Activated T-helper 2 cell treated with anti-CD3 and anti-CD28 coated beads, Interferon-gamma antibody, Interleukin-2, Interleukin-4, amounts not matched to agents 10 μg/mL and 5 μg/mL and 100 μg/mL, durations not matched to agents 14 hours and 24 hours and 36 hours (primary cell): ENCODE results near the gene COL19A1. TPM values are rescaled to one million over a fixed set of nuclear protein-coding genes. Genes with fewer than 3 reads are reported as not detected.

ENCODE experiments used
- DNase-seq: peaks from one replicate; pipeline ENCODE4 v3.0.0; 2021; ENCODE audit warnings: low spot score
- H3K27ac Mint-ChIP-seq: one replicate; pipeline ENCODE4 v1.8.0; 2021; ENCODE audit warnings: mixed read lengths
- H3K27me3 Mint-ChIP-seq: one replicate; pipeline ENCODE4 v1.8.0; 2021; ENCODE audit warnings: low read depth, mixed read lengths
- H3K36me3 Mint-ChIP-seq: one replicate; pipeline ENCODE4 v1.8.0; 2021; ENCODE audit warnings: low read depth, mixed read lengths
- H3K4me1 Mint-ChIP-seq: one replicate; pipeline ENCODE4 v1.8.0; 2021; ENCODE audit warnings: low read depth, mixed read lengths
- H3K4me3 Mint-ChIP-seq: one replicate; pipeline ENCODE4 v1.8.0; 2021; ENCODE audit warnings: low read depth, mild to moderate bottlenecking, moderate library complexity, mixed read lengths
- H3K9me3 Mint-ChIP-seq: one replicate; pipeline ENCODE4 v1.8.0; 2021; ENCODE audit warnings: mixed read lengths
- intact Hi-C: fragments of 100-400 bp; cut with micrococcal nuclease; formaldehyde crosslinking; loops from one replicate; pipeline ENCODE4 v1.15.1; 2023
- total RNA-seq: library from RNA; stranded (reverse); gene quantifications from 2 replicates; pipeline ENCODE4 v1.2.3, GENCODE V29; 2022

The COL19A1 gene
- total RNA-seq, 1 donor from 2014 or later = 0.14 TPM

- Mint-ChIP-seq H3K27ac (no peak overlapping the region), H3K9me3 (no peaks in the 10 kb centered on the region), H3K4me1 (peaks cover 18% of the 10 kb centered on the region), H3K4me3 (no peak overlapping the region), H3K36me3 (no peaks in the 10 kb centered on the region), H3K27me3 (peaks cover 47% of the 10 kb centered on the region)
- intact Hi-C loops = loop anchor here (10.0 kb wide), 1 partner anchor 134 kb away; no protein-coding TSS in a partner anchor
- DNase-seq = no peak
These were observed 2.6 kb downstream of the COL19A1 start for GRCh38 chr6:69868961-69869360.

- Mint-ChIP-seq H3K4me3 (no peak overlapping the region), H3K27me3 (peaks cover 44% of the 10 kb centered on the region), H3K36me3 (no peaks in the 10 kb centered on the region), H3K9me3 (no peaks in the 10 kb centered on the region), H3K27ac (no peak overlapping the region), H3K4me1 (peaks cover 17% of the 10 kb centered on the region)
- no peak for DNase-seq
- intact Hi-C loops = no loop called here
These were observed 4.8 kb downstream of the COL19A1 start for GRCh38 chr6:69871107-69871506.

DNA sequence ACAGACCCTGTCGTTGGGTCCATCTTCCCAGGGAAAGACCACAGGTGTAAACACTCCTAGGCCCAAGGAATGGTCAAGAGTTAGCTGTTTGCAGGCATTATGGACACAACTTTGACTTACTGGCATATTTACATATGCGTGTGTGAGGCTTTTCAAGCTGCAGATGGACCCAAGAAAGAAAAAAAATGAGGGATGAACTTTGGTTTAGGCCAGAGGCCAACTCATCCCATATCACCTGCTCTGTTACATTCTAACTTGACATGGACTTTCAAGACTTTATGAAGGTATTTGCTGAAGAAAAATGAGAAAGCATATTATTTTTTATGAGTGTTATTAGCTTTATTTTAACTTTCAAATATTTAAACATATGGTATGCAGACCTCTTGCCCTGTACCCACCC, 6.9 kb downstream of the COL19A1 start:
- Mint-ChIP-seq H3K4me3 (no peak overlapping the region), H3K36me3 (no peaks in the 10 kb centered on the region), H3K4me1 (peaks cover 3% of the 10 kb centered on the region), H3K27ac (no peak overlapping the region), H3K9me3 (no peaks in the 10 kb centered on the region), H3K27me3 (peaks cover 27% of the 10 kb centered on the region)
- DNase-seq = no peak
- intact Hi-C loops = no loop called here

DNA sequence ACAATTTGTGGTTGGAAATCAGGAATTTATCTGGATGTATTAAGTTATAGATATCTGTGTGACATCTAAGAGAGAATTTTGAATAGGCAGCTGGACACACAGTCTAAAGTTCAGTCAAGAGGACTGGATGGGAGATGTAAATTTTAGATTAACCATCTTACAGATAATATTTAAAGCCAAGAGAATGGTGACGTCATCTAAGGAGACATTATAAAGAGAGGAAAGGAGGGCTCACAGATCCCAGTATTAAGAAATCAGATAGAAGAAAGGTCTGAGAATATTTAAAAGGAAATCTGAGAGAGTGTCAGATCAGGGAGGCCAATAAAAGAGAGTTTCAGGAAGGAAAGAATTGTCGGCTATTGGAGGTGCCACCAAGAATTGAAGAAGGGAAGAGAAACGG, 9.4 kb downstream of the COL19A1 start:
- Mint-ChIP-seq H3K36me3 (no peaks in the 10 kb centered on the region), H3K27me3 (peaks cover 17% of the 10 kb centered on the region), H3K4me3 (no peak overlapping the region), H3K4me1 (no peaks in the 10 kb centered on the region), H3K9me3 (no peaks in the 10 kb centered on the region), H3K27ac (no peak overlapping the region)
- DNase-seq = no peak
- intact Hi-C loops = no loop called here

DNA sequence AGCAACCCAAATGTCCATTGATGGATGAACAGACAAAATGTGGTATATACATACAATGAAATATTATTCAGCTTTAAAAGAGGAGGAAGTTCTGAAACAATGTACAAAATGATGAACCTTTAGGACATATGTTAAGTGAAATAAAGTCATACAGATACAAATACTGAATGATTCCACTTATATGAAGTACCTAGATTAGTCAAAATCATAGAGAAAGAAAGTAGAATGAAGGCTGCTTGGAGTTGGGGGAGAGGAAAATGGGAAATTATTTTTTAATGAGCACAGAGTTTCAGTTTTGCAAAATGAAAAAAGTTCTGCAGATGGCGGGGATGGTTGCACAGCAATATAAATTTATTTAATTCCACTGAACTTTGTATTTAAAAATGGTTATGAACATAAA, 12.4 kb downstream of the COL19A1 start:
- Mint-ChIP-seq H3K36me3 (no peaks in the 10 kb centered on the region), H3K27ac (no peak overlapping the region), H3K27me3 (peaks cover 31% of the 10 kb centered on the region), H3K4me1 (no peaks in the 10 kb centered on the region), H3K4me3 (no peak overlapping the region), H3K9me3 (no peaks in the 10 kb centered on the region)
- DNase-seq = no peak
- intact Hi-C loops = no loop called here

DNA sequence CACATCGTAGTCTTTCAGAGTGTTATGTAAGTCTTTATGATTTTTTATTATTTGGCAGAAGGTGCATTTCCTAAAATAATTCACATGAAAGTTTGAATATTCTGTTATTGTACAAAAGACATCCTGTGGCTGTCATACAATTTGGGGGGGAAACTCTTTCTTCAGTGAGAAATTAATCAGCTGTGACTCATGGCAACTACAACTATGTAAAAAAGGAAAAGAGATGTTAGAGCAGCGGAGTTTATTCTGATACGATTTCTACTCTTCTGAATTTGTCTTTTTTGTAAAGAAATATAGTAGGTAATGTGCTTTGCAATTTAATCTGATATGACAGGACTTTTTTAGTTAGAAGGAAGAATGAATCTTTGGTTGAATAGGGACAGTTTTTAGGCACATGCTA, 14.2 kb downstream of the COL19A1 start:
- no peaks in the 10 kb centered on the region for H3K36me3 Mint-ChIP-seq
- H3K27ac Mint-ChIP-seq = no peak overlapping the region
- intact Hi-C loops = no loop called here
- H3K4me3 Mint-ChIP-seq = no peak overlapping the region
- no peaks in the 10 kb centered on the region for H3K9me3 Mint-ChIP-seq
- H3K27me3 Mint-ChIP-seq = peaks cover 25% of the 10 kb centered on the region
- DNase-seq = no peak
- no peaks in the 10 kb centered on the region for H3K4me1 Mint-ChIP-seq

- Mint-ChIP-seq H3K27ac (no peak overlapping the region), H3K27me3 (peaks cover 21% of the 10 kb centered on the region), H3K36me3 (no peaks in the 10 kb centered on the region), H3K4me1 (no peaks in the 10 kb centered on the region), H3K9me3 (no peaks in the 10 kb centered on the region), H3K4me3 (no peak overlapping the region)
- DNase-seq = no peak
- intact Hi-C loops = no loop called here
These were observed 15.2 kb downstream of the COL19A1 start for GRCh38 chr6:69881322-69882151.

DNA sequence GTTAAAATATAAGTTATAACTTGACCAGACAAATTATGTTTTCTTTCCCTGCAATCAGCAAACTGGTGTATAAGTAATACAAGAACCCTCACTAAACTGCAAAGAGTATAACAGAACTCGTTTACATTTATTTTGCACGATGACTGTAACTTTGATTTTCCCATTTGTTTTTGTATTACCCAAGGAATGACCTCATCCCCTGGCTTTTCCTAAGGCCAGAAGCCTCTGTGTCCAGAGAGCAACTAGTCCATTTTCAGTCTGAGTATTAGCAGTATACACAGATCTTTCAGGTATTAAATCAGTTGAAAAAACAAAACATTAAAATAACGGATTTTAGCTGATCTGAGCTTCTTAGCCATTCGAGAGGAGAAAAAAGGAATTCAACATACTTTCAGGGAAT, 17.2 kb downstream of the COL19A1 start:
- DNase-seq = no peak
- Mint-ChIP-seq H3K27ac (no peak overlapping the region), H3K4me3 (no peak overlapping the region), H3K36me3 (no peaks in the 10 kb centered on the region), H3K27me3 (peaks cover 21% of the 10 kb centered on the region), H3K4me1 (no peaks in the 10 kb centered on the region), H3K9me3 (no peaks in the 10 kb centered on the region)
- intact Hi-C loops = no loop called here

DNA sequence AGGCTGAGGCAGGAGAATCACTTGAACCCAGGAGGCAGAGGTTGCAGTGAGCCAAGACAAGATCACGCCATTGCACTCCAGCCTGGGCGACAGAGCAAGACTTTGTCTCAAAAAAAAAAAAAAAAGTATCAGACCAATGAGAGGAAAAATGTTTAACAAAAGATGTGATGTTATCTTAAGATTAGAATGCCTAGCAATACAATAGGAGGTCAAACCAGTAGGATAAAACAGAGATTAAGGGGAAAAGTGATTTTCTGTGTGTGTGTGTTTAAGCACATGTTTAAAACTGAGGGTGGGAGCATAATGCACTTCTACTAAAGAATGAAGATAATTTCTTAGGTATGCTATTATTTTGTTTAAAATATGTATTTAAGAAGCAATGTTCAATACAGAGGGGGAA, 17.9 kb downstream of the COL19A1 start:
- Mint-ChIP-seq H3K9me3 (no peaks in the 10 kb centered on the region), H3K36me3 (no peaks in the 10 kb centered on the region), H3K4me1 (no peaks in the 10 kb centered on the region), H3K4me3 (no peak overlapping the region), H3K27ac (no peak overlapping the region), H3K27me3 (peaks cover 19% of the 10 kb centered on the region)
- intact Hi-C loops = no loop called here
- no peak for DNase-seq

DNA sequence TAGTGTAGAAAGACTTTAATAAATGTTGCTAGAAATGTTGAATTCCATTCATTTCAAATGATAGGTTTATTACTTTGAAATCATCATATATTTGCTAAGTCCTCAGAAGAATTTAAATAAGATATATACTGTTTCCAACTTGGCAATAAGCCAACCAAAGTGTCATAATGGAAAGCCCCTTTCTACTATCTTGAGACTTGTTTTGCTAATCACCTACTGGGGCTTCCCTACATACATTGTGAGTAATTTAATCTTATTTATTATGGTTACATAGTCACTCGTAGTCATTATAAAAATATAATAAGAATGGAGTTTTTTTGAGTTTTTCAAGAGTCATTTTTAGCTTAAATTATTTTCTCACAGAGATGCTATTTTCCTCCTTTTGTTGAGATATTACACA, 20.7 kb downstream of the COL19A1 start:
- intact Hi-C loops = no loop called here
- peaks cover 6% of the 10 kb centered on the region for H3K27me3 Mint-ChIP-seq
- no peaks in the 10 kb centered on the region for H3K36me3 Mint-ChIP-seq
- H3K27ac Mint-ChIP-seq = no peak overlapping the region
- no peaks in the 10 kb centered on the region for H3K9me3 Mint-ChIP-seq
- no peaks in the 10 kb centered on the region for H3K4me1 Mint-ChIP-seq
- DNase-seq = no peak
- H3K4me3 Mint-ChIP-seq = no peak overlapping the region

GRCh38 chr6:69887714-69888345, 21.5 kb downstream of the COL19A1 start:
- Mint-ChIP-seq H3K4me3 (no peak overlapping the region), H3K27me3 (peaks cover 5% of the 10 kb centered on the region), H3K36me3 (no peaks in the 10 kb centered on the region), H3K27ac (no peak overlapping the region), H3K4me1 (no peaks in the 10 kb centered on the region), H3K9me3 (no peaks in the 10 kb centered on the region)
- no peak for DNase-seq
- intact Hi-C loops = no loop called here

GRCh38 chr6:69888482-69889233, 22.3 kb downstream of the COL19A1 start:
- Mint-ChIP-seq H3K4me1 (no peaks in the 10 kb centered on the region), H3K27me3 (no peaks in the 10 kb centered on the region), H3K4me3 (no peak overlapping the region), H3K9me3 (no peaks in the 10 kb centered on the region), H3K27ac (no peak overlapping the region), H3K36me3 (no peaks in the 10 kb centered on the region)
- DNase-seq = no peak
- intact Hi-C loops = no loop called here
